Activated naive CD4-positive, alpha-beta T cell treated with anti-CD3 and anti-CD28 coated beads, Interleukin-2, amount 50 U/mL, for 24 hours (primary cell): ENCODE measurements around the gene LAMC2.

Source experiments
- H3K27ac Mint-ChIP-seq: one replicate; pipeline ENCODE4 v1.8.0; 2021; ENCODE audit warnings: mild to moderate bottlenecking, mixed read lengths
- H3K27me3 Mint-ChIP-seq: one replicate; pipeline ENCODE4 v1.8.0; 2021; ENCODE audit warnings: mixed read lengths
- H3K36me3 Mint-ChIP-seq: one replicate; pipeline ENCODE4 v1.8.0; 2021; ENCODE audit warnings: mixed read lengths
- H3K4me1 Mint-ChIP-seq: one replicate; pipeline ENCODE4 v1.8.0; 2021; ENCODE audit warnings: mixed read lengths
- H3K4me3 Mint-ChIP-seq: one replicate; pipeline ENCODE4 v1.8.0; 2021; ENCODE audit warnings: mild to moderate bottlenecking, mixed read lengths
- H3K9me3 Mint-ChIP-seq: one replicate; pipeline ENCODE4 v1.8.0; 2021; ENCODE audit warnings: mixed read lengths

LAMC2 gene

GRCh38 chr1:183161391-183161790 is 24.7 kb upstream of the LAMC2 start:
- Mint-ChIP-seq H3K27ac (no peak overlapping the region), H3K4me1 (no peaks in the 10 kb centered on the region), H3K4me3 (no peak overlapping the region), H3K36me3 (no peaks in the 10 kb centered on the region), H3K9me3 (no peaks in the 10 kb centered on the region), H3K27me3 (no peaks in the 10 kb centered on the region)

- Mint-ChIP-seq H3K36me3 (no peaks in the 10 kb centered on the region), H3K27ac (no peak overlapping the region), H3K4me1 (no peaks in the 10 kb centered on the region), H3K9me3 (no peaks in the 10 kb centered on the region), H3K4me3 (no peak overlapping the region), H3K27me3 (no peaks in the 10 kb centered on the region)
Measured at GRCh38 chr1:183163316-183163715, 22.7 kb upstream of the LAMC2 start.

- Mint-ChIP-seq H3K4me3 (no peak overlapping the region), H3K9me3 (no peaks in the 10 kb centered on the region), H3K27me3 (no peaks in the 10 kb centered on the region), H3K36me3 (no peaks in the 10 kb centered on the region), H3K4me1 (no peaks in the 10 kb centered on the region), H3K27ac (no peak overlapping the region)
Measured at GRCh38 chr1:183164340-183164739, 21.7 kb upstream of the LAMC2 start.

GRCh38 chr1:183164963-183165362 is 21.1 kb upstream of the LAMC2 start:
- H3K4me3 Mint-ChIP-seq = no peak overlapping the region
- no peaks in the 10 kb centered on the region for H3K27me3 Mint-ChIP-seq
- H3K9me3 Mint-ChIP-seq = no peaks in the 10 kb centered on the region
- no peaks in the 10 kb centered on the region for H3K4me1 Mint-ChIP-seq
- H3K36me3 Mint-ChIP-seq = no peaks in the 10 kb centered on the region
- no peak overlapping the region for H3K27ac Mint-ChIP-seq

- Mint-ChIP-seq H3K27ac (no peak overlapping the region), H3K4me3 (no peak overlapping the region), H3K9me3 (no peaks in the 10 kb centered on the region), H3K36me3 (no peaks in the 10 kb centered on the region), H3K4me1 (no peaks in the 10 kb centered on the region), H3K27me3 (no peaks in the 10 kb centered on the region)
Measured at GRCh38 chr1:183165456-183165855, 20.6 kb upstream of the LAMC2 start.

- H3K27me3 Mint-ChIP-seq = no peaks in the 10 kb centered on the region
Measured at GRCh38 chr1:183166454-183166853, 19.6 kb upstream of the LAMC2 start.

GRCh38 chr1:183167676-183168075 is 18.4 kb upstream of the LAMC2 start:
- no peaks in the 10 kb centered on the region for H3K4me1 Mint-ChIP-seq
- H3K36me3 Mint-ChIP-seq = no peaks in the 10 kb centered on the region
- no peaks in the 10 kb centered on the region for H3K27me3 Mint-ChIP-seq
- H3K9me3 Mint-ChIP-seq = no peaks in the 10 kb centered on the region
- H3K27ac Mint-ChIP-seq = no peak overlapping the region
- H3K4me3 Mint-ChIP-seq = no peak overlapping the region

More at GRCh38 chr1:183166454-183166853, 19.6 kb upstream of the LAMC2 start:
- Mint-ChIP-seq H3K36me3 (no peaks in the 10 kb centered on the region), H3K27ac (no peak overlapping the region), H3K9me3 (no peaks in the 10 kb centered on the region), H3K4me1 (no peaks in the 10 kb centered on the region), H3K4me3 (no peak overlapping the region)

- H3K4me1 Mint-ChIP-seq = no peaks in the 10 kb centered on the region
- H3K27ac Mint-ChIP-seq = no peak overlapping the region
- H3K27me3 Mint-ChIP-seq = no peaks in the 10 kb centered on the region
- no peaks in the 10 kb centered on the region for H3K9me3 Mint-ChIP-seq
- no peak overlapping the region for H3K4me3 Mint-ChIP-seq
- H3K36me3 Mint-ChIP-seq = no peaks in the 10 kb centered on the region
Measured at GRCh38 chr1:183168308-183168707, 17.8 kb upstream of the LAMC2 start.

GRCh38 chr1:183173828-183174227 is 12.2 kb upstream of the LAMC2 start:
- H3K27me3 Mint-ChIP-seq = no peaks in the 10 kb centered on the region
- H3K4me3 Mint-ChIP-seq = no peak overlapping the region
- no peaks in the 10 kb centered on the region for H3K36me3 Mint-ChIP-seq
- no peaks in the 10 kb centered on the region for H3K9me3 Mint-ChIP-seq
- no peak overlapping the region for H3K27ac Mint-ChIP-seq
- no peaks in the 10 kb centered on the region for H3K4me1 Mint-ChIP-seq

- Mint-ChIP-seq H3K27me3 (no peaks in the 10 kb centered on the region), H3K9me3 (no peaks in the 10 kb centered on the region), H3K4me3 (no peak overlapping the region), H3K36me3 (no peaks in the 10 kb centered on the region), H3K4me1 (peaks cover 5% of the 10 kb centered on the region), H3K27ac (no peak overlapping the region)
Measured at GRCh38 chr1:183175631-183176030, 10.4 kb upstream of the LAMC2 start.

- Mint-ChIP-seq H3K36me3 (no peaks in the 10 kb centered on the region), H3K4me3 (no peak overlapping the region), H3K27ac (no peak overlapping the region)
Measured at GRCh38 chr1:183178545-183178944, 7.5 kb upstream of the LAMC2 start.

GRCh38 chr1:183179033-183179432 is 7.0 kb upstream of the LAMC2 start:
- Mint-ChIP-seq H3K36me3 (no peaks in the 10 kb centered on the region), H3K27ac (no peak overlapping the region), H3K4me3 (no peak overlapping the region), H3K27me3 (peaks cover 1% of the 10 kb centered on the region), H3K4me1 (peaks cover 10% of the 10 kb centered on the region), H3K9me3 (no peaks in the 10 kb centered on the region)

More at GRCh38 chr1:183178545-183178944, 7.5 kb upstream of the LAMC2 start:
- Mint-ChIP-seq H3K27me3 (no peaks in the 10 kb centered on the region), H3K9me3 (no peaks in the 10 kb centered on the region), H3K4me1 (peaks cover 10% of the 10 kb centered on the region)

- no peaks in the 10 kb centered on the region for H3K9me3 Mint-ChIP-seq
- peaks cover 1% of the 10 kb centered on the region for H3K27me3 Mint-ChIP-seq
- H3K36me3 Mint-ChIP-seq = no peaks in the 10 kb centered on the region
- H3K27ac Mint-ChIP-seq = no peak overlapping the region
- H3K4me1 Mint-ChIP-seq = peaks cover 10% of the 10 kb centered on the region
- no peak overlapping the region for H3K4me3 Mint-ChIP-seq
Measured at GRCh38 chr1:183180218-183180617, 5.8 kb upstream of the LAMC2 start.

- Mint-ChIP-seq H3K27ac (no peak overlapping the region), H3K9me3 (no peaks in the 10 kb centered on the region), H3K4me3 (no peak overlapping the region), H3K4me1 (peaks cover 14% of the 10 kb centered on the region), H3K36me3 (no peaks in the 10 kb centered on the region), H3K27me3 (peaks cover 4% of the 10 kb centered on the region)
Measured at GRCh38 chr1:183180634-183181056, 5.4 kb upstream of the LAMC2 start.

GRCh38 chr1:183186841-183187240 is 777 bp downstream of the LAMC2 start:
- Mint-ChIP-seq H3K4me3 (no peak overlapping the region), H3K4me1 (peaks cover 12% of the 10 kb centered on the region), H3K36me3 (no peaks in the 10 kb centered on the region), H3K27me3 (peaks cover 15% of the 10 kb centered on the region), H3K9me3 (no peaks in the 10 kb centered on the region), H3K27ac (no peak overlapping the region)

GRCh38 chr1:183188240-183188639 is 2.2 kb downstream of the LAMC2 start:
- Mint-ChIP-seq H3K27ac (no peak overlapping the region), H3K36me3 (no peaks in the 10 kb centered on the region), H3K9me3 (no peaks in the 10 kb centered on the region), H3K4me3 (no peak overlapping the region), H3K27me3 (peaks cover 15% of the 10 kb centered on the region), H3K4me1 (peaks cover 12% of the 10 kb centered on the region)

- Mint-ChIP-seq H3K9me3 (no peaks in the 10 kb centered on the region), H3K27ac (no peak overlapping the region), H3K4me1 (peaks cover 13% of the 10 kb centered on the region), H3K27me3 (peaks cover 4% of the 10 kb centered on the region), H3K4me3 (no peak overlapping the region), H3K36me3 (no peaks in the 10 kb centered on the region)
Measured at GRCh38 chr1:183191833-183192232, 5.8 kb downstream of the LAMC2 start.
